ENCODE results near the gene CRYZL1. TPM values are rescaled to one million over a fixed set of nuclear protein-coding genes. Genes with fewer than 3 reads are reported as not detected.

The CRYZL1 gene
- total RNA-seq, 1 donor from 2014 or later: 24.9 TPM

GRCh38 chr21:33661146-33661545 is 19.6 kb upstream of the CRYZL1 start:
- no peaks in the 10 kb centered on the region for H3K9me3 ChIP-seq (replicated peaks)
- no peak overlapping the region for H3K4me3 ChIP-seq
- DNase-seq: no peak
- intact Hi-C loops (cut with micrococcal nuclease): no loop called here
- no peak overlapping the region for H3K27ac ChIP-seq (replicated peaks)
- H3K4me1 ChIP-seq: peaks cover 39% of the 10 kb centered on the region
- no peaks in the 10 kb centered on the region for H3K27me3 ChIP-seq (ENCODE audit: low read depth)
- TF ChIP-seq CTCF (IDR thresholded peaks at IDR 0.05; ENCODE audit: borderline replicate concordance): no peak
- H3K36me3 ChIP-seq: no peaks in the 10 kb centered on the region

- TF ChIP-seq CTCF (IDR thresholded peaks at IDR 0.05; ENCODE audit: borderline replicate concordance): no peak
- Histone ChIP-seq H3K27ac (replicated peaks) (peak overlapping the region; percentile 39), H3K9me3 (replicated peaks) (no peaks in the 10 kb centered on the region), H3K4me1 (peaks cover 46% of the 10 kb centered on the region), H3K27me3 (ENCODE audit: low read depth) (no peaks in the 10 kb centered on the region), H3K4me3 (no peak overlapping the region), H3K36me3 (no peaks in the 10 kb centered on the region)
- intact Hi-C loops (cut with micrococcal nuclease): no loop called here
- no peak for DNase-seq
Observed at GRCh38 chr21:33660406-33660805, 18.9 kb upstream of the CRYZL1 start.

GRCh38 chr21:33659568-33659949 is 18.0 kb upstream of the CRYZL1 start:
- no peak for TF ChIP-seq CTCF (IDR thresholded peaks at IDR 0.05; ENCODE audit: borderline replicate concordance)

GRCh38 chr21:33658919-33659567 is 17.5 kb upstream of the CRYZL1 start:
- Histone ChIP-seq H3K9me3 (replicated peaks) (no peaks in the 10 kb centered on the region), H3K4me3 (no peak overlapping the region), H3K27ac (replicated peaks) (no peak overlapping the region), H3K36me3 (no peaks in the 10 kb centered on the region), H3K27me3 (ENCODE audit: low read depth) (no peaks in the 10 kb centered on the region), H3K4me1 (peaks cover 53% of the 10 kb centered on the region)
- intact Hi-C loops (cut with micrococcal nuclease): no loop called here
- no peak for DNase-seq
- TF ChIP-seq CTCF (IDR thresholded peaks at IDR 0.05; ENCODE audit: borderline replicate concordance): no peak

More at GRCh38 chr21:33659568-33659949, 18.0 kb upstream of the CRYZL1 start:
- intact Hi-C loops (cut with micrococcal nuclease): no loop called here
- Histone ChIP-seq H3K4me3 (no peak overlapping the region), H3K27ac (replicated peaks) (peak overlapping the region; percentile 39), H3K4me1 (peaks cover 53% of the 10 kb centered on the region), H3K27me3 (ENCODE audit: low read depth) (no peaks in the 10 kb centered on the region), H3K36me3 (no peaks in the 10 kb centered on the region), H3K9me3 (replicated peaks) (no peaks in the 10 kb centered on the region)
- DNase-seq: no peak

- Histone ChIP-seq H3K27me3 (ENCODE audit: low read depth) (no peaks in the 10 kb centered on the region), H3K36me3 (no peaks in the 10 kb centered on the region), H3K4me3 (no peak overlapping the region), H3K4me1 (peaks cover 57% of the 10 kb centered on the region), H3K9me3 (replicated peaks) (no peaks in the 10 kb centered on the region), H3K27ac (replicated peaks) (peak overlapping the region; percentile 53)
- intact Hi-C loops (cut with micrococcal nuclease): no loop called here
- TF ChIP-seq CTCF (IDR thresholded peaks at IDR 0.05; ENCODE audit: borderline replicate concordance): no peak
- no peak for DNase-seq
Observed at GRCh38 chr21:33657124-33657820, 15.7 kb upstream of the CRYZL1 start.
